GM21390 (cell line): Measurements from ENCODE around the gene CCL4L2.
"Not testable (repeated sequence)": the region's sequence is repeated elsewhere in the genome, so short reads cannot be mapped to it uniquely, and the experiment has no call there.

Experiments
- ATAC-seq: cut with Tn5 transposase; IDR thresholded peaks from one replicate; pipeline ENCODE4 v1.9.1; 2021; ENCODE audit not compliant: unreplicated experiment

CCL4L2 gene

GRCh38 chr17:36194832-36195433 lies 15.9 kb upstream of the CCL4L2 start:
- not testable (repeated sequence) for ATAC-seq

GRCh38 chr17:36195434-36196130 lies 15.3 kb upstream of the CCL4L2 start:
- ATAC-seq = no peak

- ATAC-seq = no peak
Observed at GRCh38 chr17:36196131-36196486, 14.8 kb upstream of the CCL4L2 start.

GRCh38 chr17:36197387-36197703 lies 13.5 kb upstream of the CCL4L2 start:
- ATAC-seq = peak; percentile 5

- ATAC-seq = peak; percentile 30
Observed at GRCh38 chr17:36198831-36199465, 11.9 kb upstream of the CCL4L2 start.

- not testable (repeated sequence) for ATAC-seq
Observed at GRCh38 chr17:36201102-36201501, 9.8 kb upstream of the CCL4L2 start.

GRCh38 chr17:36201506-36201905 lies 9.4 kb upstream of the CCL4L2 start:
- not testable (repeated sequence) for ATAC-seq

- no peak for ATAC-seq
Observed at GRCh38 chr17:36203335-36203734, 7.5 kb upstream of the CCL4L2 start.

GRCh38 chr17:36204724-36205500 lies 6.0 kb upstream of the CCL4L2 start:
- no peak for ATAC-seq

- peak; percentile 31 for ATAC-seq
Observed at GRCh38 chr17:36205637-36206485, 5.0 kb upstream of the CCL4L2 start.

GRCh38 chr17:36206486-36206821 lies 4.4 kb upstream of the CCL4L2 start:
- ATAC-seq = not testable (repeated sequence)

GRCh38 chr17:36207383-36207782 lies 3.5 kb upstream of the CCL4L2 start:
- not testable (repeated sequence) for ATAC-seq

- ATAC-seq = no peak
Observed at GRCh38 chr17:36209575-36209974, 1.3 kb upstream of the CCL4L2 start.

- ATAC-seq = not testable (repeated sequence)
Observed at GRCh38 chr17:36211484-36212271, 815 bp downstream of the CCL4L2 start.

GRCh38 chr17:36212272-36212605 lies 1.4 kb downstream of the CCL4L2 start:
- ATAC-seq = no peak

- no peak for ATAC-seq
Observed at GRCh38 chr17:36212966-36213365, 2.1 kb downstream of the CCL4L2 start.

GRCh38 chr17:36213695-36214094 lies 2.8 kb downstream of the CCL4L2 start:
- ATAC-seq = no peak

- ATAC-seq = no peak
Observed at GRCh38 chr17:36214918-36215317, 4.1 kb downstream of the CCL4L2 start.

- ATAC-seq = not testable (repeated sequence)
Observed at GRCh38 chr17:36215406-36216308, 4.8 kb downstream of the CCL4L2 start.
